ENCODE results near the gene XRCC1. TPM values are rescaled to one million over a fixed set of nuclear protein-coding genes. Genes with fewer than 3 reads are reported as not detected.

XRCC1 gene
- total RNA-seq, 1 experiment from 2014 or later: 23.4 TPM

GRCh38 chr19:43562226-43562697, 13.1 kb downstream of the XRCC1 start:
- DNase-seq: no peak
- Histone ChIP-seq H3K27me3 (ENCODE audit: low read length) (no peaks in the 10 kb centered on the region), H3K9me3 (ENCODE audit: low read length) (no peaks in the 10 kb centered on the region), H3F3A (ENCODE audit: low read length, unreplicated experiment) (no peaks in the 10 kb centered on the region), H3K79me2 (ENCODE audit: low read length) (no peaks in the 10 kb centered on the region), H3K36me3 (ENCODE audit: low read depth, low read length) (no peaks in the 10 kb centered on the region; the same call in 1 of the 2 replicates), H3K9ac (ENCODE audit: low read length) (no peak overlapping the region), H3K27ac (ENCODE audit: low read length) (peak overlapping the region; percentile 78), H3K9me2 (replicated peaks; ENCODE audit: low read length) (no peaks in the 10 kb centered on the region), H4K20me1 (ENCODE audit: low read length) (no peaks in the 10 kb centered on the region), H2AFZ (ENCODE audit: low read length) (no peak overlapping the region), H3K4me2 (ENCODE audit: low read length) (no peak overlapping the region), H3K4me3 (ENCODE audit: low read length) (no peak overlapping the region), H3K4me1 (ENCODE audit: insufficient read depth, low read length) (peaks cover 11% of the 10 kb centered on the region)
- TF ChIP-seq EZH2phosphoT487 (IDR thresholded peaks at IDR 0.05; ENCODE audit: borderline replicate concordance, low read length) (no peak), EZH2 (IDR thresholded peaks at IDR 0.05; ENCODE audit: low read length, unreplicated experiment) (no peak), CTCF (conservative IDR thresholded peaks at IDR 0.05; ENCODE audit: low read depth, low read length) (no peak)
- ChIA-PET CTCF (no interaction called here), POLR2A (ENCODE audit: unreplicated experiment) (no interaction called here)
- intact Hi-C loops (cut with micrococcal nuclease): no loop called here
- BruUV-seq (replicated peaks): no TSS peak
- no peak for ATAC-seq

GRCh38 chr19:43561139-43561970, 14.0 kb downstream of the XRCC1 start:
- Histone ChIP-seq H3K27me3 (ENCODE audit: low read length) (no peaks in the 10 kb centered on the region), H3K9ac (ENCODE audit: low read length) (no peak overlapping the region), H3K4me3 (ENCODE audit: low read length) (no peak overlapping the region), H4K20me1 (ENCODE audit: low read length) (no peaks in the 10 kb centered on the region), H3K4me2 (ENCODE audit: low read length) (no peak overlapping the region), H3K9me2 (replicated peaks; ENCODE audit: low read length) (no peaks in the 10 kb centered on the region), H3K36me3 (ENCODE audit: low read depth, low read length) (no peaks in the 10 kb centered on the region; the same call in 1 of the 2 replicates), H3K27ac (ENCODE audit: low read length) (no peak overlapping the region), H3K4me1 (ENCODE audit: insufficient read depth, low read length) (peaks cover 11% of the 10 kb centered on the region), H3F3A (ENCODE audit: low read length, unreplicated experiment) (no peaks in the 10 kb centered on the region), H3K79me2 (ENCODE audit: low read length) (no peaks in the 10 kb centered on the region), H3K9me3 (ENCODE audit: low read length) (no peaks in the 10 kb centered on the region), H2AFZ (ENCODE audit: low read length) (no peak overlapping the region)
- ChIA-PET POLR2A (ENCODE audit: unreplicated experiment) (no interaction called here), CTCF (no interaction called here)
- no TSS peak for BruUV-seq (replicated peaks)
- intact Hi-C loops (cut with micrococcal nuclease): no loop called here
- ATAC-seq (no peak), DNase-seq (no peak)
- no peak for TF ChIP-seq EZH2phosphoT487 (IDR thresholded peaks at IDR 0.05; ENCODE audit: borderline replicate concordance, low read length)
- no peak for TF ChIP-seq EZH2 (IDR thresholded peaks at IDR 0.05; ENCODE audit: low read length, unreplicated experiment)
- TF ChIP-seq CTCF (conservative IDR thresholded peaks at IDR 0.05; ENCODE audit: low read depth, low read length): no peak

- H2AFZ ChIP-seq (ENCODE audit: low read length): no peak overlapping the region
- H3K9ac ChIP-seq (ENCODE audit: low read length): no peak overlapping the region
- no peaks in the 10 kb centered on the region for H3F3A ChIP-seq (ENCODE audit: low read length, unreplicated experiment)
- no peaks in the 10 kb centered on the region for H3K9me3 ChIP-seq (ENCODE audit: low read length)
- H3K27ac ChIP-seq (ENCODE audit: low read length): no peak overlapping the region
- DNase-seq: no peak
- H3K36me3 ChIP-seq (ENCODE audit: low read depth, low read length): no peaks in the 10 kb centered on the region; the same call in 1 of the 2 replicates
- no peak for ATAC-seq
- no peak overlapping the region for H3K4me3 ChIP-seq (ENCODE audit: low read length)
- H3K79me2 ChIP-seq (ENCODE audit: low read length): no peaks in the 10 kb centered on the region
- ChIA-PET CTCF (no interaction called here), POLR2A (ENCODE audit: unreplicated experiment) (no interaction called here)
- intact Hi-C loops (cut with micrococcal nuclease): no loop called here
- TF ChIP-seq EZH2 (IDR thresholded peaks at IDR 0.05; ENCODE audit: low read length, unreplicated experiment): no peak
- TF ChIP-seq EZH2phosphoT487 (IDR thresholded peaks at IDR 0.05; ENCODE audit: borderline replicate concordance, low read length): no peak
- TF ChIP-seq CTCF (conservative IDR thresholded peaks at IDR 0.05; ENCODE audit: low read depth, low read length): peak; percentile 32; the same call in 1 of the 2 replicates
- no peaks in the 10 kb centered on the region for H3K27me3 ChIP-seq (ENCODE audit: low read length)
- no peak overlapping the region for H3K4me2 ChIP-seq (ENCODE audit: low read length)
- H3K9me2 ChIP-seq (replicated peaks; ENCODE audit: low read length): no peaks in the 10 kb centered on the region
- H4K20me1 ChIP-seq (ENCODE audit: low read length): no peaks in the 10 kb centered on the region
- H3K4me1 ChIP-seq (ENCODE audit: insufficient read depth, low read length): peaks cover 11% of the 10 kb centered on the region
- BruUV-seq (replicated peaks): no TSS peak
Measured at GRCh38 chr19:43560687-43561086, 14.6 kb downstream of the XRCC1 start.
